Panc1 (cell line): ENCODE results near the gene SIL1. TPM values are rescaled to one million over a fixed set of nuclear protein-coding genes. Genes with fewer than 3 reads are reported as not detected.

Source experiments
- ATAC-seq: fragments of 200-7000 bp; cut with Tn5 transposase; 2 replicates; pipeline ENCODE4 v1.9.1; 2020; ENCODE audit warnings: mild to moderate bottlenecking, moderate library complexity
- BruUV-seq: library from RNA; stranded (reverse); fragments of 400-500 nt; replicated peaks from 2 replicates; lab custom pipeline; 2021; lab: Mats Ljungman, UMichigan
- CTCF ChIA-PET: fragments of 300-600 bp; sonication (Branson Sonifier 250); formaldehyde crosslinking; loops from one replicate; lab custom pipeline; 2022; ENCODE audit warnings: antibody characterized with exemption; lab: Charles Lee
- POLR2A ChIA-PET: fragments of 300-600 bp; sonication (Branson Sonifier 250); formaldehyde crosslinking; loops from one replicate; lab custom pipeline; 2022; ENCODE audit warnings: antibody characterized with exemption; lab: Charles Lee
- DNase-seq: peaks from one replicate; pipeline ENCODE4 v3.0.0-alpha.2; 2010; ENCODE audit warnings: low read depth, low spot score
- H3K27ac ChIP-seq: 2 replicates; pipeline ENCODE4 v1.5.1; 2011; ENCODE audit warnings: mild to moderate bottlenecking, low read length, inconsistent platforms
- H3K27me3 ChIP-seq: fragments of 200-500 bp; sonication (Bioruptor generic); 2 replicates; pipeline ENCODE4 v1.6.0; 2014; ENCODE audit warnings: low read length, inconsistent platforms; ENCODE audit not compliant: control insufficient read depth, insufficient read depth
- H3K36me3 ChIP-seq: fragments of 200-500 bp; sonication (Bioruptor generic); 2 replicates; pipeline ENCODE4 v1.5.1; 2014; ENCODE audit warnings: inconsistent platforms, mild to moderate bottlenecking, low read length, moderate library complexity; ENCODE audit not compliant: control insufficient read depth, insufficient read depth
- H3K4me1 ChIP-seq: 2 replicates; pipeline ENCODE4 v1.5.1; 2011; ENCODE audit warnings: inconsistent platforms, mild to moderate bottlenecking, low read length, moderate library complexity; ENCODE audit not compliant: control insufficient read depth, insufficient read depth
- H3K4me3 ChIP-seq, 2 experiments: 2 replicates each; pipeline ENCODE4 v1.5.1; 2011 to 2012; ENCODE audit warnings: low read depth in 2 of 2, low read length in 2 of 2, mild to moderate bottlenecking in 2 of 2, inconsistent platforms in 1 of 2, moderate library complexity in 1 of 2
- H3K9me3 ChIP-seq: fragments of 200-500 bp; sonication (Bioruptor generic); 2 replicates; pipeline ENCODE4 v1.5.1; 2014; ENCODE audit warnings: low read depth, mild to moderate bottlenecking, inconsistent platforms, low read length, moderate library complexity; ENCODE audit not compliant: control insufficient read depth, insufficient read depth
- CTCF ChIP-seq: fragments of 450-650 bp; IDR thresholded peaks from 2 replicates; pipeline ENCODE4 v1.5.1; 2017; ENCODE audit warnings: mild to moderate bottlenecking
- POLR2AphosphoS5 ChIP-seq: IDR thresholded peaks from 2 replicates; pipeline ENCODE4 v1.6.1; 2012; ENCODE audit warnings: mild to moderate bottlenecking, low read depth, low read length, moderate library complexity
- REST ChIP-seq, 2 experiments: IDR thresholded peaks; 2 replicates each; pipeline ENCODE4 v1.6.1; 2011 to 2012; ENCODE audit warnings: low read depth in 2 of 2, control low read depth in 1 of 2, low read length in 1 of 2, mild to moderate bottlenecking in 1 of 2, moderate library complexity in 1 of 2; ENCODE audit not compliant: insufficient read depth in 1 of 2
- SIN3A ChIP-seq: IDR thresholded peaks from 2 replicates; pipeline ENCODE4 v1.6.1; 2012; ENCODE audit warnings: low read depth, mild to moderate bottlenecking, low read length, moderate library complexity, borderline replicate concordance; ENCODE audit not compliant: insufficient read depth
- TCF7L2 ChIP-seq: IDR thresholded peaks from 2 replicates; pipeline ENCODE4 v1.6.1; 2011; ENCODE audit warnings: mild to moderate bottlenecking, low read depth, low read length, inconsistent platforms
- in situ Hi-C: cut with HindIII; loops from 2 replicates; pipeline ENCODE4 v1.10.0; 2016; ENCODE audit warnings: low sequenced_read_pairs, low pct_unique_long_range_greater_than_20kb
- intact Hi-C: fragments of 100-400 bp; cut with micrococcal nuclease; formaldehyde crosslinking; loops from one replicate; pipeline ENCODE4 v1.10.0; 2022; ENCODE audit not compliant: unreplicated experiment
- total RNA-seq: library from RNA; stranded (reverse); gene quantifications from one replicate; pipeline ENCODE4 v1.2.1, GENCODE V29; 2021; ENCODE audit not compliant: unreplicated experiment

Gene SIL1
- total RNA-seq, 1 experiment from 2014 or later, result 35.4 TPM

- ChIA-PET CTCF (no interaction called here), POLR2A (no interaction called here)
- Histone ChIP-seq H3K4me3 (no peak overlapping the region), H3K27me3 (no peaks in the 10 kb centered on the region), H3K9me3 (no peaks in the 10 kb centered on the region), H3K27ac (no peak overlapping the region), H3K36me3 (no peaks in the 10 kb centered on the region), H3K4me1 (no peaks in the 10 kb centered on the region)
- TF ChIP-seq SIN3A (no peak), TCF7L2 (no peak), POLR2AphosphoS5 (no peak), CTCF (no peak)
- intact Hi-C loops (no loop called here), in situ Hi-C loops (no loop called here)
- ATAC-seq (no peak), DNase-seq (no peak)
- BruUV-seq, result no TSS peak
These were observed 244.5 kb downstream of the SIL1 start for GRCh38 chr5:138953387-138954256.

- BruUV-seq, result no TSS peak
These were observed 245.2 kb downstream of the SIL1 start for GRCh38 chr5:138952962-138953361.

More at GRCh38 chr5:138952962-138953361, 245.2 kb downstream of the SIL1 start:
- in situ Hi-C loops (no loop called here), intact Hi-C loops (no loop called here)
- ATAC-seq, result no peak
- TF ChIP-seq SIN3A (no peak), CTCF (no peak), TCF7L2 (no peak), REST (IDR thresholded peaks at IDR 0.05; ENCODE audit: insufficient read depth in 1 of 2, low read depth in 2 of 2, low read length in 1 of 2) (no peak), POLR2AphosphoS5 (no peak)
- H3K4me3 ChIP-seq, result no peak overlapping the region
- no peaks in the 10 kb centered on the region for H3K4me1 ChIP-seq
- POLR2A ChIA-PET, result no interaction called here
- H3K36me3 ChIP-seq, result no peaks in the 10 kb centered on the region
- no peak for DNase-seq
- H3K9me3 ChIP-seq, result no peaks in the 10 kb centered on the region
- CTCF ChIA-PET, result no interaction called here
- no peak overlapping the region for H3K27ac ChIP-seq
- no peaks in the 10 kb centered on the region for H3K27me3 ChIP-seq
